Fibroblast of skin of left quadriceps (primary cell): Measurements from ENCODE around the gene TSEN2.

ENCODE experiments used
- DNase-seq, 2 experiments: peaks; one replicate each; pipeline ENCODE4 v3.0.0-alpha.2; 2013; ENCODE audit warnings: low read depth in 2 of 2

Gene TSEN2

DNA sequence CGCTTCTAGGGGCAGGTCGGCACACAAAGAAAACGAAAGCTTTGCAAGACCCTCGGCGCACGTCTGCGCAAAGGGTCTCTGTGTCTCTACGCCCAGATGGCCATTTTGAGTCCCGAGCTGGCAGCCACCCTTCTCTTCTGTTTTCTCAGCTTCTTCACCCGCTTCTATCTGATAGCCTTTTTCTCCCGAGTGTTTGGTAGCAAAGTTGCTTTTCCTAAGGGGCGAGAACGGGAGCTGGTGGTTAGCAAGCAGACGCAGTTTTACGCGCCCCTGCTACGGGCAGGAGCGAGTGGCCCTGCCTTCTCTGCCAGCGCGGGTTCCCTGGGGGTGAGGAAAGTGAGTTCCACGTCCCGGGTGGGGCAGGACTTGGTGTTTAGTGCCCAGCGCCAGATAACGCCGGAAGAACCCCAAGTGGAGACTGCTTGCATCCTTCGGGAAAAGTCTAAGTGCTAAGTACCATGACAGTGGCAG lies 69.7 kb downstream of the TSEN2 start:
- no peak for DNase-seq

DNA sequence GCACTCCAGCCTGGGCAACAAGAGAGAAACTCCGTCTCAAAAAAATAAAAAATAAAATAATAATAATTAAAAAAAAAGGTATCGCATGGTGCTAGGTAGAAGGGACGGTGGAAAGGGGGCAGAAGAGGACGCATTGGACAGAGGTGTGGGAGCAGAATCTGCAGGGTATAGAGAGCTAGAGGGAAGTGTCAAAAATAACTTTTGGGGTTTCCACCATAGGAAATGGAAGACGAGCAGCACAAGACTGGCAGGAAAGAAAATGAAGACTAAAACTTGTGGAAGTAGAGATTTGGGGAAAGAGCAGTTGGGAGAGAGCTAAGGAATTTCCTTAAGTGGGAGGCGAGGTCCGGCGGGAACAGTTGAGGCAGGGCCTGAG lies 72.0 kb downstream of the TSEN2 start:
- DNase-seq = no peak

DNA sequence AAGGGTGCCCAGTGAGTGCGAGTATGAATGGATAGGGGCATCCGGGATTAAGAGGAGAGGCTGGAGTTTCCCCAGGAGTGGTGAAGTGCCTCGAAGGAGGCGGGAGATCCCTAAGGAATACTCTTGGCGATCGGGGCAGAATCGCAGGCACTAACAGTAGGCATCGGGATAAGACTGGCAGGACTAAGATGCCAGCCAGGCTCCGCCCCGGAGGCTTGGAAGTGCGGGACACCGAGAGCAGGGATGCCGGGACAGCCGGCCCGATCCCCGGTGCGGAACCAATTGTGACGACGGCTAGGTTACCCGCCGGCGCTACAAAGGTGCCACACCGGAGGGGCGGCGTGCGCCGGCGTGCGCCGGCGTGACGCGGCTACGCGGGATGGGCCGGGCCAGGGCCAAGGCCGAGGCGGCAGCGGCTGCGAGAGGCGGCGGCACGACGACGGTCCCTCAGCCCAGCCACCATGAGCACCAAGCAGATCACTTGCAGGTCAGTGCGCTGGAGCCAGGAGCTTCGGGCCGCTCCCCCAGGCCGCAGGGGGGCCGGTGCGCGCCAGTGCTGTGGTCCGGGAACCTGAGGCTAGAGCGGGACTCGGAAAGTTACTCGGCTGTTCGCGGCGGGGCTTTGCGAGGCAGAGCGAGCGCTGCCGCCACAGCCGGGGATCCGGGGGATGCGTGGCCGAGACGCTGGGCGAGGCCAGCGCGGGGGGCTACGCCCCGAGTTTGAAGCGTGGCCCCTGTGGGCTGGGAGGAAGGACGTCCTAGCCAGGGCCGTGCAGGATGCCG lies 72.6 kb downstream of the TSEN2 start, which contains the start of gene MKRN2:
MKRN2 (plus strand) TSS at position 398 of the 783 bp plus-strand sequence; CDS start at position 462, 64 bp downstream.
- DNase-seq = peak; percentile 67 to 72

DNA sequence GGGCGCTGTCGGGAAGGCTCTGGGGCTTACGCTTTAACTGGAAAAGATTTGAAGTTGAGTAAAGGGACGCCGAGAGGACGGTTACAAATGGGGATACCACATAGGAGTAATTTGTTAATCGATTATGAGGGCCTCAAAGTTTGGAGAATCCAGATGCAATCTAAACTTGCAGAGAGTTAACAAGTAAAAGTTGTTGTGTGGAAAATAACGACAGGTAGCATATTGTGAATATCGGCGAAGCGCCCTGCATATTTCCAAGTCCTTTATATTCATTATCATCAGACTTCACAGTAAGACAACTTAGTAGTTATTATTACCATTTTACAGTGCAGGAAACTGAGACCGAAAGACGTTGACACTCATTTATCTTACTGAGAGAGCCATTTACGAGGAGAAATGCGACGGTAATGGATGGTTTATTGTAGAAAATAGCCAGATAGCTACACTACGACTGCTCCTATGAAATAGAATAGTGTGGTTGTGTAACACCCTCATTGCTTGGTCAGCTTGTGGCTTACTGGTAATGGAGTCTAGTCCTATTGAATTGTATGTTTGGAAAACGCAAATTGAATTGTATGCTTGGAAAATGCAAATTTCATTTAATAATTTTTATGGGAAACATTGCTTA lies 73.3 kb downstream of the TSEN2 start:
- no peak for DNase-seq

DNA sequence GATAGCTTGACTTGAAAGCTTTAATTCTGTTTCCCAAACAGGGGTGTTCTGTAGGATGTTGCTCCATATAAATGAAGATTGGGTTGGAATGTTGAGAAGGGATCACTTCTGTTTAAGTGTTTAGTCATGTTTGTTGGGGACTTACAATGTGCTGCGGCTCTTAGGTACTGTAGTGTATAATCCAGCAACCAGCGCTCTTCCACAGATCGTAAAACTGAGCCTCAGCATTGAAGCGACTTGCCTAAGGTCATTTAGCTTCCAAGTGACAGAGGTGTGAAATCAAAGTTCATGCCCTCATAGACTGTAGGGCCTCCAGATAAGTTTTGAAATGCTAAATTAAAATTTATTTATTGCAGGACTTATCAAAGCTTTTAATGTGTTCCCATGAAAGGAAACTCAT lies 74.4 kb downstream of the TSEN2 start:
- DNase-seq = no peak

DNA sequence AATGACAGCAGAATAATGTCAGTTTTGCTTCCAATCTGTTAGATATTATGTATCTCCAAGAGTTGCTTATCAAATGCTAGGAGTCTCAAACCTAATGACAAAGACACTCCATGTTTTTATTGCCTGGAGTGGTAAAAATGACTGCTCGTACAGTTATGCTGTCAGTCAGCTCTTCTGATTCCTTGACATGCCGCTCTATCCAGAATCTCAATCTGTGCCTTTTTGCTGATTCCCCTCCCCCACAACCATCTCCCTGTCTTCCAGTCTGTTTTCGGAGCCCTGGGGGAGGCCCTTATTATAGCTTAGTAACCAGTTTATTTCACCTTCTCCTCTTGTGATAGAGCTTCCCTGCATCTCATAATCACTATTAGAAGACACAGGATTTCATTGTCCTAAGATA lies 75.2 kb downstream of the TSEN2 start:
- DNase-seq = no peak

DNA sequence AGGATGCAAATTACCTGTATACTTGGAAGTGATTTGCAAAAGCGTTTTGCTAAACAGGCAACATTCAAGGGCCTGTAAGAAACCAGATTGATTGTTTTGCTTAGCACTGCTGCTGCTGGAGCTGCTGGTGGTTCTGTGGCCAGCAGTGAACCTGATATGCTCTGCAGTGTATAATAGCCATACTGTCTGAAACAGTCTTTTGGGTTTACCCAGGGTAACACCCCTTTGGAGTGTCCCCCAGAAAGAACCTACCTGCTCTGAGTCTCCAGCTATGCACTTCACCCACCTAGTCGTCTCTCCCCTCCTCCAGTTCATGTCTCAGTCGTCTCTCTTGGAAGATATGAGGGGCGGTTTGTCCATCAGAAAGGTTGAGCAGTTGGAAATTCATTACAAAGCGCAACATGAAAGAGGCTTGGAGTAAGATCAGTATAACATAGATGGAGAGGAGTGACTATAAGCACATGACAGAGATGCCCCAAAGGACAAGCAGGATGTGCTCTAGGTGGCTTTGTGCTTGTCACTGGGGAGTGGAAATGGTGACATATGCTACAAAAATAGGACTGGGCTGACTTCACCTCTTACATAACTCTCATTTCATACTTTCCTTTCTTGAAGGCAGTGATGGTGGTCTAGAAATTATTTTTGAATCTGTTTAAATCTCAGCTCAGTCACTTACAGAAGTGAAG lies 76.4 kb downstream of the TSEN2 start:
- no peak for DNase-seq

DNA sequence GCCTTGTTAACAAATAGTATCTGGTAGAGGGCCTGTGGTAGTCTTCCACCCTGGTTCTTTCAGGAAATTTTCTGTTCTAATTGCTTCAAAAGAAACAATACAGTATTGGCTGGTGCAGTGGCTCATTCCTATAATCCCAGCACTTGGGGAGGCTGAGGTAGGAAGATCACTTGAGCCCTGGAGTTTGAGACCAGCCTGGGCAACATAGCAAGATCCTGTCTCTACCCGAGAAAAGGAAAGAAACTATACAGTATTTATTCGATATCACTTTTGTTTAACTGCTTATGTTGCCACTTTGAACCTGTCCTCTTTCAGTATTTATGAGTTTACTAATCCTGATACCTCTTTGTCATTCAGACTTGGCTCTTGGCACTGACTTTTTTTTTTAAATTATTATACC lies 77.1 kb downstream of the TSEN2 start:
- no peak for DNase-seq

DNA sequence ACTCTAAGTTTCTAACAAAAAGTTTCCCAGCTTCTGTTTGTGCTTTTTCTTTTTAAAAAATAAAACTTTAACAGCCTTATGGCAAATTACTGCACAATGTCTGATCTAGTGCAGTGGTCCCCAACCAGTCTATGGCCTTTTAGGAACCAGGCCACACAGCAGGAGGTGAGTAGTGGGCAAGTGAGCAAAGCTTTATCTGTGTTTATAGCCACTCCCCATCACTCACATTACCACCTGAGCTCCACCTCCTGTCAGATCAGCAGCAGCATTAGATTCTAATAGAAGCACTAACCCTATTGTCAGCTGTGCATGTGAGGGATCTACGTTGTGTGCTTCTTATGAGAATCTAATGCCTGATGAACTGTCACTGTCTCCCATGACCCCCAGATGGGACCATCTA lies 78.2 kb downstream of the TSEN2 start:
- no peak for DNase-seq

DNA sequence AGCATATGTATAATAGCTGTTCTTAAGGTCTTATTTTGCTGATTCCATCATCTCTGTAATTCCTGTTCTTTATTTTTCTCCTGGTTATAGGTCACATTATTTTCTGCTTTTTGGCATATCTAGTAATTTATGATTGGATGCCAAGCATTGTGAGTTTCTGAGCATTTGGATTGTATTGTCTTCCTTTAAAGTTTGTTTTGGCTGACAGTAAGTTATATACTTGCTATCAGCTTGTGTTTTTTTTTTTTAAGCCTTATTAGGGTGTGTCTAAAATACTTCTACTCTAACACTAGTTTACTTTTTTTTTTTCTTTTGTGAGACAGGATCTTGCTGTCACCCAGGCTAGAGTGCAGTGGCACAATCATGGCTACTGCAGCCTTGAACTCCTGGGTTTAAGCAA lies 82.7 kb downstream of the TSEN2 start:
- no peak for DNase-seq

DNA sequence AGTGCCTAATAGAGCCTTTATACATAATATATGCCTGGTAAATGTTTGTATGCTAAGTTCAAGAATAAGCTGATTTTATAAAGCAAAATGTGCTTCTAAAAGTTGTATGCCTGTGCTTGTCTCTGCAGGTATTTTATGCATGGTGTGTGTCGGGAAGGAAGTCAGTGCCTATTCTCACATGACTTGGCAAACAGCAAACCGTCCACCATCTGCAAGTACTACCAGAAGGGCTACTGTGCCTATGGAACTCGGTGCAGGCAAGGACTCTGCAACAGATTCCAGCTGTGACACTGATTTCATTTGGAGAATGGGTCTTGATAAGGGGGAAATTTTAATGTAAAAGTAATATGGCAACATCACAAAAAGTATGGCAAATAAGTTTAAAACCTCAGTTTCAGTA lies 84.5 kb downstream of the TSEN2 start:
- DNase-seq = no peak

DNA sequence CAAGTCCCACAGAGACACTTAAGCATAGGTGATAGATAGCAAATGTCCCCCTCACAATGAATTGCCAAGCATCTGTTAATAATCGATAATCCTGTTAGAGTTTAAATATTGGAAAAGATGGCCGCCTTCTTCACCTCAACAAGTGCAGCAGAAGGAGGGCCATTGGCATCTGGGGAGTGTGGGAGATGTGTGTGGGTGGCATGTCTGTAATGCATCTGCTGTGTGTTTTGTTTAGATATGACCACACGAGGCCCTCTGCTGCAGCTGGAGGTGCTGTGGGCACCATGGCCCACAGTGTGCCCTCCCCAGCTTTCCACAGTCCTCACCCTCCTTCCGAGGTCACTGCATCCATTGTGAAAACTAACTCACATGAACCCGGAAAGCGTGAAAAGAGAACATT lies 85.6 kb downstream of the TSEN2 start:
- no peak for DNase-seq

DNA sequence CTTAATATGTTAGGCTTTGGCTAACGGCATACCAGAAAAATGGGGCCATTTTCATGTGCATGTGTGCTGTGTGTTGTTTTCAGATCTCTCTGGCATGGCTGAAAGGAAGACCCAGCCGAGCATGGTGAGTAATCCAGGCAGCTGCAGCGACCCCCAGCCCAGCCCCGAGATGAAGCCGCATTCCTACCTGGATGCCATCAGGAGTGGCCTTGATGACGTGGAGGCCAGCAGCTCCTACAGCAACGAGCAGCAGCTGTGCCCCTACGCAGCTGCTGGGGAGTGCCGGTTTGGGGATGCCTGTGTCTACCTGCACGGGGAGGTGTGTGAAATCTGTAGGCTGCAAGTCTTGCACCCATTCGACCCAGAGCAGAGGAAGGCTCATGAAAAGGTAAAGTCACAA lies 87.7 kb downstream of the TSEN2 start:
- no peak for DNase-seq

DNA sequence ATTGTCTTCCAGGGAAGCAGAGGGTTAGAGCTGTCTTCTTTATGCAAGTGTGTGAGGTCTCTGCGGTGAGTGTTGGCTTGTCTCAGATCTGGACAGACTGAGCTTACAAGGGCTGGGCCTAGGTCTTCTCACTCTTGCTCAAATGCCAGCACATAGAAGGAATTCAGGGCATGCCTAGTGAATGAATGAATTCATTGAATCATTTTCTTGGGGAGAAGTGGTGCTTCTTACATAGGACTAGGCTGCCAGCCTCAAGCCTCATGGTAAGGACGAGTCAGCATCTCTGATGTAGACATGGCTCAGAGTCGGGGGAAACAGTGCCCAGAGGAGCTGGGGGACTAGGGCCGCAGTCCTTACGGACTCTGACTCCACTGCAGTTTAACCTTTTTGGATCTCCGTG lies 89.9 kb downstream of the TSEN2 start:
- DNase-seq = no peak

DNA sequence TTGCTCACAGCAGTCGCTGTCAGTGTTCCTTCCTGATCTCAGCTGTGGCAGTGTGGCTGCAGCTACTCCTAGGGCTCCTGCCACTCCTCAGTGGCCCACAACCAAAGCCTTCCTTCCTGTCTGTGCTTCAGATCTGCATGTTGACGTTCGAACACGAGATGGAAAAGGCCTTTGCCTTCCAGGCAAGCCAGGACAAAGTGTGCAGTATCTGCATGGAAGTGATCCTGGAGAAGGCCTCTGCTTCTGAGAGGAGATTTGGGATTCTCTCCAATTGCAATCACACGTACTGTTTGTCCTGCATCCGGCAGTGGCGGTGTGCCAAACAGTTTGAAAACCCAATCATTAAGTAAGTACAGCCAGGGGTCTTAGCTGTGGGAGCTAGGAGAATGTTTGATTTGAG lies 90.4 kb downstream of the TSEN2 start:
- DNase-seq = no peak

DNA sequence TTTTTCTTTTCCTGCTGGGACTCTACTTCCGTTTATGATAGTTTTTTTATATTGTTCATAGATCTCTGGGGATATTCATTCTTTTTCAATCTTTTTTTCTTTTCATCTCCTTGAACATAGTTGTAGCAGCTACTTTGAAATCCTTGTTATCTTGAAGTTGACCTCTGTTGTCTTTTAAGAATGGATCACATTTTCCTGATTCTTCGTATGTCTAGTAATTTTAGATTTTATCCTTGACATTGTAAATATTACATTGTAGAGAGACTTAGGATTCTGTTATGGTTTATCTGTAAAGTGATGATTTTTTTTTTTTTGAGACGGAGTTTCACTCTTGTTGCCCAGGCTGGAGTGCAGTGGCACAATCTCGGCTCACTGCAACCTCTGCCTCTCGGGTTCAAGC lies 93.1 kb downstream of the TSEN2 start:
- DNase-seq = no peak

DNA sequence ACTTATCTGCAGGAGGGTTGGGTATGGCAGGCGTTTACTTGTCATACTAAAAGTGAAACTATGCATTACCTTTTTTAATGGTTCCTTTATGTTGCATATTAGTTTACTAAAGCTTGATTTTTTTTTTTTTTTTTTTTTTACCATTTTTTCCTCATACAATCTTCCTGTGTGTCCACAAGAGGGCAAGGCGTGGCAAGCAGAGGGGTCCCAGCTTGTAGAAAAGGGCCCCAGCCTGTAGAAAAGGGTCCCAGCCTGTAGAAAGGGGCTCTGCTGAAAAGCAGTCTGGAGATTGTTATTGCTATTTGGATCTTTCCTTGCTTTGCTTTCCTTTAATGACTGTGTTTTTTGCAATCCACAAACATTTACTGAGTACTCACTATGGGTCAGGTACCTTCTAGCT lies 94.5 kb downstream of the TSEN2 start:
- no peak for DNase-seq

DNA sequence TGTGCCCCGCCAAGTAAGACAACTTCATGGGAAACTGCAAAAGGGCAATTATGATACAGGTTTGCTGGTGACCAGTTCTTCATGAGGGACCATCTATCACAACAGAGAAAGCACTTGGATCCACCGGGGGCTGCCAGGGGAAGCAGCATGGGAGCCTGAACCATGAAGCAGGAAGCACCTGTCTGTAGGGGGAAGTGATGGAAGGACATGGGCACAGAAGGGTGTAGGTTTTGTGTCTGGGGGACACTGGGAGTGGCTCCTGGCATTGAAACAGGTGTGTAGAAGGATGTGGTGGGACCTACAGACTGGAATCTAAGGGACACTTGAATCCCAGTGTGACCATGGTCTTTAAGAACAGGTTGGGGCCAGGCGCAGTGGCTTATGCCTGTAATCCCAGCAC lies 95.2 kb downstream of the TSEN2 start:
- DNase-seq = no peak

DNA sequence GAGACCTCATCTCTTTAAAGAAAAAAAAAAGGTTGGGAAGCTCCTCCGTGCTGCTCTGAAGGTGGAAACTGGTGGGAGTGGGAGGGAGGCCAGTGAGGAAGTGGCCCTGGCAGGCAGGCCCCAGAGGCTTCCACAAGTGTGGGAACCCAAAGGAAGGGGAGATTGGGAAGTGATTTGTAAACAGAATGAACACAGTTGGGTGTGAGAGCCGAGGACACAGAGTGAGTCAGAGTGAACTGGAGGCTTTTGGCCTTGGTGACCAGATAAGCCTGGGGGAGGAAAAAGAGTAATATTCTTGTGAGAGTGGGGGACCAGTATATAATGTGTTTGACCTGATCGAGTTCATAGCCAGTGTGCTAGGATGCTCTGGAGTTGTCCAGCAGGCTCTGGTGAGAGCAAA lies 95.6 kb downstream of the TSEN2 start:
- no peak for DNase-seq

DNA sequence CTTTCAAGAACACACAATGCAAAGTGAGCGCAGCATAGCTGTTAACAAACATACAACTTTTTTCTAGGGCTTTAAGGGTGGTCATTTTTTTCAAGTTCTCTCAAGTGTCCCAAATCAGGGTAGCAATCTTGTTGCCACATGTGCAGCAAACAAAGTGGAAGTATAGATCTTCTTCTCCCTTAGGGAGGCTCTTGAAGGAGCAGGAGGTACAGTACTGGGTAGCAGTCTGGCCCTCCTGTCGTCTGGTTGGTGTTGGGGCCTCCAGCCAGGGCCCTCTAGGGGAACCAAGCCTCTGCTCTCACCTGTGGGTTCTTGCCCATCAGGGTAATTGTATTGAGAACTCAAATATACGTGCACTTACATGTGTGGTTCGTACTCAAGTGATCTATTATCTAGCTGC lies 98.5 kb downstream of the TSEN2 start:
- DNase-seq = no peak
